Skin of body (tissue), 2 donors: ENCODE results near the gene ARL15. TPM values are rescaled to one million over a fixed set of nuclear protein-coding genes. Genes with fewer than 3 reads are reported as not detected.

ENCODE experiments used
- DNase-seq: peaks from one replicate; lab custom pipeline; 2025; lab: John Stamatoyannopoulos, UW
- total RNA-seq: library from RNA; depleted of rRNA; stranded (reverse); fragments of >200 nt; gene quantifications from one replicate; pipeline ENCODE4 v1.2.3, GENCODE V29; 2014

The ARL15 gene
- total RNA-seq, 1 donor from 2014 or later = 73.2 TPM

DNA sequence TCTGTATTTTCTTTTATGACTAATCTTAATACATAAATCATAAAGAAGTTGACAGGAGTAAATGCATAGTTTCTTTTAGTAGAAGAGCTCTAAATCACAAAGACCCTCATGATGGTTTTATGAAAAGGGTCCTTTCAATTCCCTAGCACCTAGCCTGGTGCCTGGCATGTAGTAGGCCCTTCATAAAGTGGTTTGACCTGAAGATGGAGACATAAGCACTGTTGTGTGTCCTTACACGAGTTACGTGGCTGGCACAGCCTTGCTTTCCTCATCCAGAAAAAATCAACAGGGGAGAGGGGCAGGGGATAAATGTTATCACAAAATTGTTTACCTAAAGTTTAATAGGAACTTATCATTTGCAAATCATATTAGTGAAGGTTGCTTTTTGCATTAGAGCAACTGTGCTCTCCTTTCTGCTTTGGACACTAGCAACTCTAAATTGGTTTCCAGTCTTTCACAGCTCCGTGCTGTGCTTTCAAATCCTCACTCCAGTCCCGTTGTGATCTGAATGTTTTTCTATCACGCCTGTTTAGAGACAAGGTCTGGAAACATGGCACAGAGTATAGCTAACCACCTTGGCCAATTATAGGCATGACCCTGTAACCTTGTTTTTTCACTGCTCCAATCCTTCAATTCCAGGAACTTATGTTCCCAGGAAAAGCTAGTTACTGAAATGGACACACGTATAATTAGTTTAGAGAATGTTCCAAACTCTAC lies 55.7 kb downstream of the ARL15 start:
- DNase-seq = no peak

- no peak for DNase-seq
These were observed 58.4 kb downstream of the ARL15 start for GRCh38 chr5:54251981-54252380.

GRCh38 chr5:54249210-54250028 lies 61.0 kb downstream of the ARL15 start:
- DNase-seq = peak; percentile 34

- DNase-seq = no peak
These were observed 63.1 kb downstream of the ARL15 start for GRCh38 chr5:54247226-54247625.

- peak; percentile 45 for DNase-seq
These were observed 66.8 kb downstream of the ARL15 start for GRCh38 chr5:54243483-54244080.

GRCh38 chr5:54242297-54242696 lies 68.1 kb downstream of the ARL15 start:
- DNase-seq = no peak

GRCh38 chr5:54234304-54234933 lies 76.0 kb downstream of the ARL15 start:
- DNase-seq = peak; percentile 28

DNA sequence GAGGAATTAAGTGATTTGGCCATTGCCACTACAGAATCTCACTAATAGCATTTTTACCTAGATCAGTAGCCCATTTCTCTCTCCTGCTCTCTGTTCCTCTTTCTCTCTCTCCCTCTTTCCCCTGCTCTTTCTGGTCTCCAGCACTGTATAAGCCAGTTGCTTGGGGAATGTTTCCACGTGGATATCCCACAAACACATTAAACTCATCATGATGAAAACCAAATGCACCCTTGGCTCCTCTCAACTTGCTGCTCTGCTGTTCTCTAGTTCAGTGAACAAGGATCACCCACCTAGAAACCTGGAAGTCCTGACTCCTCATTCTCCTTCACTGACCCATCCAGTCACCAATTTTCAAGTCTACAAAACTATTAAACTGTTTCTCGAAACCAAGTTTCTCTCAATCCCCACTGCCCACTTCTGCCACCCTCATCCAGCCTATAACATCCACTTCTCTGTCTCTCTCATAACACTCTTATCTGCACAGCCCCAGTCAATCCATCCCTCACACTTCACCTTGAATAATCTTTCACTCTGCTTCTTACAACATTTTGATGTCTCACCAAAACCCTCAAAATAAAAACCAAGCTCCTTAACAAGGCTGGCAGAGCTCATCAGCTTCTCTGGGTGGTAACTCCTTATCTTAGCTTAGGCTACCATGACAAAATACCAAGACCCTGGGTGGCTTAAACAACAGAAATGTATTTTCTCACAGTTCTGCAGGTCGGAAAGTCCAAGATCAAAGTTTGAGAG lies 79.3 kb downstream of the ARL15 start:
- DNase-seq = peak; percentile 26

- DNase-seq = peak; percentile 22
These were observed 81.2 kb downstream of the ARL15 start for GRCh38 chr5:54229041-54229780.

DNA sequence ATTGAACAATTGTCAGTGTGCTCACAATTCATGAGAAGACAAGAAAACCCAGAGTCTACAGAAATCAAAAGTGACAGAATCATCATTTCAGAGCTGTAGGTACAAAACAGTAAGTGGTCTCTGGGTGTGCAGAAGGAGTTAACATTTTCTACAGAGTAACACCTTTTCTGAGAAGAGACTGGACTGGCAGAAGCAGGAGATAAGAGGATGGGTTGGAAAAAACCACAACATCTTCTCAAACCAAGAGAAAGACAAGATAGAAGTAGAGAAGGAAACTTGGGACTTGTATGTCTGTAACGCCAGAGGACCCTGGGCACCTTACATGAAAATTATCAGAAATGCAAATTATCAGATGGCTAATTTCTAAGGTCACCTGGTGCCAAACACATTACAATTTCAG lies 82.6 kb downstream of the ARL15 start:
- DNase-seq = no peak

- no peak for DNase-seq
These were observed 83.3 kb downstream of the ARL15 start for GRCh38 chr5:54227109-54227508.

DNA sequence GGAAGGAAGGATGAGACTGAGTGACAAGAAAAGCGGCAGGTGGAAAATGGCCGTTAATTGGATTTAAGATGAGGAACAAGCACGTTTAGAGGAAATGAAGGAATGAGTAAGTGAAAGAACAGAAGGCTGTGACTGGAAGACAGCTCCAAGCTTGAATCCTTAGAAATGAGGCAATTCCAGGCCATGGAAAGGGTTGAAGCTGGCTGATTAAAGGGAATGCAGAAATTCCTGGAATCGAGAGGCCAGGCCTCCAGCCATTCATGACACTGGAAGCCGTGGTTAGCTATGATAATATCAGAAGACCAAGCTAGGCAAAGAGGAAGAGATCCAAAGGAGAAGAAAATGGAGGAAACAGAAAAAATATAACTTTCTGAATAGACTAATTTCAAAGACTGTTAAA lies 84.2 kb downstream of the ARL15 start:
- no peak for DNase-seq

DNA sequence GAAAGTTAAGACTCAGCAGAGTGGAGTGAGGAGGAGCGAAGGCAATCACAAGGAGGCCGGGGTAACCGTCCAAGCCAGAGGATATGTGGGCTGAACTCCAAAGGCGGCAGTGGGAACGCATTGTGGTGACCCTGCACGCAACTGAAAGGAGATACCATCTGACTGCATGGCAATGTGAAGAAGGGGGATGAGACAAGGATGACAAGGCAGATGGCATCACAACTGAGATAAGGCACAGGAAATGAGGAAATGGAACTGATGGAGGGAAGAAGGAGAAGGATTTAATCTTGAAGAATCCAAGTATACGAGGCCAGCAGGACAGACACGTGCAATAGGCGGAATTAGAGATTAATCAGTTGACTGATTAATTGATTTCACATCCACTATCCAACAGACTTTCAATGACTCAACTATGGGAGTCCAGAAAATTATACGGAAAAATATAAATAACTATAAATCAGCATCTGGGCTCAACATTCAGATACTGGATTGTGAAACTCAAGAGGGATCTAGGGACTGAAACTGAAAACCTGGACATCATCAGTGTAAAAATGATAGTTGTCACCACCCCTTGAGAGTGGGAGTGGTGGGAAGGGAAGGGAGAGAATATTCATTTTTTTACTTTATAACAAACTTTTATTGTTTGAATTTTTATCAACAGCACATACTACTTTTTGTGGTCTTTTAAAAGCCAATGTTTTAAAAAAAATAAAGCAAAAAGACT lies 86.1 kb downstream of the ARL15 start:
- peak; percentile 66 for DNase-seq

- no peak for DNase-seq
These were observed 88.0 kb downstream of the ARL15 start for GRCh38 chr5:54222336-54222735.

DNA sequence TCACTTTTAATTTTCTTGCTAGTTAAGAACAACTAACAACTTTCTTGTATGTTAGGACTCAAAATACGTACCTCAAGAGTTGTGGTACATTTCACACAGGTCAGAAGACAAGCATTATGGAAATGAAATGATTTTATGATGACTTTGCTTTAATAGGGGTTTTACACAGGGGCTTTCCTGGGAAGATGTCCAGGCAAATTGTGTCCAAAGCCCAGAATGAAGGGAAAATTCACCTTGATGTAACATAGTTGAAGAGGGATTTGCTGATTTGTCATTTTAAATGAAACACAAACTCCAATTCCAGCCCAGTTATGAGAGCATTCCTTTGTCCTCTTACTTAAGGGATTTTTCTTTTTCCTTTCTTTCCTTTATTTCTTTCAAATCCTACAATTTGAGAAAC lies 89.2 kb downstream of the ARL15 start:
- DNase-seq = peak; percentile 76

DNA sequence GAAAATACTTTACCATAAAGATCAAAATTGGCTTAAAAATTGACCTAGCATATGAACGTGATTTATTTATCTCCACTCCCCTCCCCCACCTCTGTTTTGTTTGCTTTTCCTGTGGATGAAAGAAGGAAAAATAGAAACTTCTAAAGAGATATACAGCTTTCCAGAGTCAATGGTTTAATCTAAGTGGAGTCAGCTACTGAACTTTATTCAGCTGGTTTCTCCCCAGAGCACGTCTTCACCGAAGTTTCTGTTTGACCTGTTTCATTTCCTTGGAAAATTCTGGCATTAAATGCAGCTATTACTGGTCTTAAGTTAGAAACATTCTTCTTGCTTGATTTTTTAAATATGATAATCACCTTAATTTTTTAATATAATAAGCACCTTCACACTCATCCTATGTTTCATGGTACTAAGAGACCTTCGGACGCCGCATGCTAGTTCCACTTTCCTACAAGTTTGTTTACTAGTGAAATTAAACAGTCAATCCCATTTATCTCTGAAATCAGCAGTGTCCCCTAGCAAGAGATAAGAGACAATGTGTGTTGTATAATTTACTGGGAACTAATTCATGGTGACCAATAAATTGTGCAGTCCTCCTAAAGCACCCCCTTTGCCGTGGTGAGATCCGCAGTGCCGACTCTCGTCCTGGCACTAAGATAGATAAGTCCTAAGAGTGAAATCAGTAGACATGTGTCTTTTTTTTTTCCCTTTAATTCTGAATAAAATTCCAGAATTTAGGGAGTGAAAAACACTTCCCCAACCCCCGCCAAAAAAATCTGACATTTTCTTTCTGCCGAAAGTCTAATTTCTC lies 89.9 kb downstream of the ARL15 start:
- DNase-seq = no peak

DNA sequence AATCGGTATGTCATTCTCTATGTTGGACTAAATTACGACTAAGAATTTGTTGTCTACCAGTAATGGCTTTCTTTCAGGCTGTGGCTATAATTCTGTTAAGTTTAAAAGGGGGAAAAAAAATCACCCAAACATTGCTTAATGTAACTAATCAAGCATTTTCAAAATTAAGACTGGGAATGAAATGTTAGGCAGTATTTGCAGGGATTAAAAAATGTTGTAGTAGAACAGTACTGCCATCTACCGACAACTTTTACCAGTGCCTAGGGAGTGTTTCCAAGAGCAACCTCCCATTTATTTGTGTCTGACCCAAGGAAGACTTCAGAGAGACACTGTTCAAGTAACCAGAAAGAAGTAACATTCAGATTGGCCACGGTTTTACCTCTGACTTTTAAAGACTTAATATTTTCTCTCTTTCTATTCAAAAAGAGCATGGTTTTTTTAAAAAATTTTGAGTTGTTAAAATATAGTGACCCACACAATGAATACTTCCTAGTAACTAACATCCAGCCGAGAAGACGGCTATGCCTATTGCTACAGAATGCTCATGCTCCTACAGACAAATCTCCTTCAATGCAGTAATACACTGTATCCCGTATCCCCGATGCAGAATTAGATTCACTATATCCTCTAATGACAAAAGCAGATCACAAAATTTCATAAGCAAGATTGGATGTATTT lies 92.4 kb downstream of the ARL15 start:
- DNase-seq = peak; percentile 80

DNA sequence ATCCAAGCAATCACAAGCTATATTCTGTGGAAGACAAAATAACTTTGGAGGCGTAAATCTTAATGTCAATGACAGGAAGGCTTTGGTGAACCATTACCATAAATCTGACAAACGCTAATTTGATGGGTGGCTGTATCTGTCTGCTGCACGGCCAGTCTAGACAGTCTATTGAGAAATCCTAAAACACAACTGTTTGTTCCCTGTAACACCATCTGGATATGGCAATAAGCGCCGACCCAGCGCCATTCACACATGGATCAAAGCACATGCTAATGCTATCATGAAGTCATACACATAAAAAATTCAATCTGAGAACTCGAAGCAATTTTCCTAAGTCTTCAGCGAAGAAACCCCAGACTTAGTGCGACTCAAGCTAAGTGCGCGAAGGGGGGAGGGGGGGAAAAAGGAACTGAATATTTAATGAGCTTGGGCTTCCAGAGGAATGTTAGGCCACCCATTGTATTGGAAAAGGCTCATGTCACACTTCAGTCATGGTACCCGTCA lies 95.1 kb downstream of the ARL15 start:
- DNase-seq = peak; percentile 43
